Trophoblast cell (in vitro differentiated cells and primary cell): ENCODE data around the gene SMAD9.

Experiments used
- DNase-seq, 2 donors: peaks; one replicate each; pipeline ENCODE4 v3.0.0-alpha.2; 2016
- H2AFZ ChIP-seq: 2 replicates; pipeline ENCODE4 v1.6.1; 2013; ENCODE audit warnings: low read length, moderate library complexity, mild to moderate bottlenecking; ENCODE audit not compliant: insufficient read depth, poor library complexity
- H2AK5ac ChIP-seq: 2 replicates; pipeline ENCODE4 v1.6.1; 2013; ENCODE audit warnings: mild to moderate bottlenecking, low read length
- H2BK120ac ChIP-seq: 2 replicates; pipeline ENCODE4 v1.6.1; 2013; ENCODE audit warnings: low read length, mild to moderate bottlenecking, moderate library complexity; ENCODE audit not compliant: insufficient read depth, poor library complexity
- H2BK12ac ChIP-seq: 2 replicates; pipeline ENCODE4 v1.6.1; 2013; ENCODE audit warnings: mild to moderate bottlenecking, low read length, moderate library complexity
- H2BK5ac ChIP-seq: 2 replicates; pipeline ENCODE4 v1.6.1; 2013; ENCODE audit warnings: low read length, low read depth, moderate library complexity, mild to moderate bottlenecking; ENCODE audit not compliant: poor library complexity
- H3K14ac ChIP-seq: 2 replicates; pipeline ENCODE4 v1.6.1; 2013; ENCODE audit warnings: mild to moderate bottlenecking, low read length
- H3K18ac ChIP-seq: 2 replicates; pipeline ENCODE4 v1.6.1; 2013; ENCODE audit warnings: mild to moderate bottlenecking, low read length
- H3K23ac ChIP-seq: 2 replicates; pipeline ENCODE4 v1.6.1; 2013; ENCODE audit warnings: low read length
- H3K27ac ChIP-seq: 2 replicates; pipeline ENCODE4 v1.5.1; 2013; ENCODE audit warnings: low read depth, mild to moderate bottlenecking, inconsistent platforms, low read length, moderate library complexity
- H3K27me3 ChIP-seq: 2 replicates; pipeline ENCODE4 v1.6.1; 2013; ENCODE audit warnings: inconsistent platforms, mild to moderate bottlenecking, low read length, moderate library complexity; ENCODE audit not compliant: insufficient read depth
- H3K36me3 ChIP-seq, 2 experiments: 1 replicate in 1 of 2; 2 replicates in 1 of 2; pipeline ENCODE4 v1.6.1; 2013; ENCODE audit warnings: low read length in 2 of 2, mild to moderate bottlenecking in 2 of 2, moderate library complexity in 1 of 2; ENCODE audit not compliant: insufficient read depth in 2 of 2, control insufficient read depth in 1 of 2
- H3K4ac ChIP-seq: 2 replicates; pipeline ENCODE4 v1.6.1; 2013; ENCODE audit warnings: low read depth, mild to moderate bottlenecking, low read length, moderate library complexity
- H3K4me1 ChIP-seq, 2 experiments: 1 replicate in 1 of 2; 2 replicates in 1 of 2; pipeline ENCODE4 v1.6.1; 2013; ENCODE audit warnings: low read length in 2 of 2, mild to moderate bottlenecking in 2 of 2, moderate library complexity in 1 of 2; ENCODE audit not compliant: insufficient read depth in 2 of 2, control insufficient read depth in 1 of 2
- H3K4me2 ChIP-seq: 2 replicates; pipeline ENCODE4 v1.6.1; 2013; ENCODE audit warnings: inconsistent platforms, mild to moderate bottlenecking, low read length, moderate library complexity
- H3K4me3 ChIP-seq: 2 replicates; pipeline ENCODE4 v1.5.1; 2013; ENCODE audit warnings: mild to moderate bottlenecking, low read depth, low read length, inconsistent platforms
- H3K79me1 ChIP-seq: one replicate; pipeline ENCODE4 v1.6.1; 2013; ENCODE audit warnings: low read length
- H3K79me2 ChIP-seq: 2 replicates; pipeline ENCODE4 v1.6.1; 2013; ENCODE audit warnings: low read length, mild to moderate bottlenecking; ENCODE audit not compliant: control insufficient read depth, insufficient read depth, poor library complexity
- H3K9ac ChIP-seq: 2 replicates; pipeline ENCODE4 v1.6.1; 2013; ENCODE audit warnings: mild to moderate bottlenecking, low read length
- H3K9me3 ChIP-seq: 2 replicates; pipeline ENCODE4 v1.6.1; 2013; ENCODE audit warnings: low read depth, mild to moderate bottlenecking, control low read depth, inconsistent platforms, low read length; ENCODE audit not compliant: insufficient read depth
- H4K12ac ChIP-seq: 2 replicates; pipeline ENCODE4 v1.6.1; 2013; ENCODE audit warnings: low read depth, mild to moderate bottlenecking, low read length, moderate library complexity
- H4K8ac ChIP-seq: 2 replicates; pipeline ENCODE4 v1.6.1; 2013; ENCODE audit warnings: low read depth, mild to moderate bottlenecking, low read length, moderate library complexity
- H4K91ac ChIP-seq: one replicate; pipeline ENCODE4 v1.6.1; 2013; ENCODE audit warnings: low read depth, mild to moderate bottlenecking, low read length, moderate library complexity
- WGBS: extraction: QIAGEN DNeasy Blood & Tissue Kit; methylation state at CpG from one replicate; pipeline ENCODE4 v1.1.7; 2013; ENCODE audit warnings: missing lambda C conversion rate; ENCODE audit not compliant: insufficient read length, insufficient coverage; ENCODE audit errors: extremely low coverage; 5-methylcytosine and 5-hydroxymethylcytosine counted together

The SMAD9 gene

GRCh38 chr13:36954542-36954941, 34.5 kb upstream of the SMAD9 start:
- Histone ChIP-seq H4K12ac (no peak overlapping the region), H2BK12ac (no peak overlapping the region)

GRCh38 chr13:36950920-36951319, 30.9 kb upstream of the SMAD9 start:
- H3K23ac ChIP-seq, result no peak overlapping the region
- no peak overlapping the region for H3K4me2 ChIP-seq
- H4K91ac ChIP-seq, result no peak overlapping the region
- H3K9me3 ChIP-seq, result no peaks in the 10 kb centered on the region
- no peak overlapping the region for H4K12ac ChIP-seq
- no peak overlapping the region for H4K8ac ChIP-seq
- no peak overlapping the region for H3K9ac ChIP-seq
- no peak overlapping the region for H2BK5ac ChIP-seq
- no peaks in the 10 kb centered on the region for H3K27me3 ChIP-seq
- no peak overlapping the region for H2BK12ac ChIP-seq
- no peak overlapping the region for H3K18ac ChIP-seq
- WGBS, result no CpG with 5 or more reads among the region's 2 CpGs
- no peak for DNase-seq
- no peak overlapping the region for H3K4me3 ChIP-seq
- H3K14ac ChIP-seq, result no peak overlapping the region
- no peak overlapping the region for H3K27ac ChIP-seq
- no peak overlapping the region for H3K4ac ChIP-seq
- peaks cover 13% of the 10 kb centered on the region for H3K79me1 ChIP-seq
- no peak overlapping the region for H2AFZ ChIP-seq
- no peak overlapping the region for H2BK120ac ChIP-seq
- H3K79me2 ChIP-seq, result no peaks in the 10 kb centered on the region
- H3K36me3 ChIP-seq, result peaks cover 3 to 8% of the 10 kb centered on the region in 2 experiments
- H3K4me1 ChIP-seq, result peaks cover 3 to 4% of the 10 kb centered on the region in 2 experiments
- H2AK5ac ChIP-seq, result no peak overlapping the region

More at GRCh38 chr13:36954542-36954941, 34.5 kb upstream of the SMAD9 start:
- Histone ChIP-seq H3K4me1 (peaks cover 3% of the 10 kb centered on the region in 2 experiments), H2AFZ (no peak overlapping the region), H3K27ac (no peak overlapping the region), H3K4me3 (no peak overlapping the region), H3K36me3 (peaks cover 3 to 4% of the 10 kb centered on the region in 2 experiments), H3K4ac (no peak overlapping the region), H3K9ac (no peak overlapping the region), H3K9me3 (no peaks in the 10 kb centered on the region), H3K27me3 (no peaks in the 10 kb centered on the region), H3K18ac (no peak overlapping the region), H3K4me2 (no peak overlapping the region), H3K79me2 (no peaks in the 10 kb centered on the region), H3K79me1 (peaks cover 12% of the 10 kb centered on the region), H3K14ac (no peak overlapping the region), H4K8ac (no peak overlapping the region), H2AK5ac (no peak overlapping the region), H2BK5ac (no peak overlapping the region), H3K23ac (no peak overlapping the region), H2BK120ac (no peak overlapping the region), H4K91ac (peak overlapping the region; percentile 73)
- no peak for DNase-seq

DNA sequence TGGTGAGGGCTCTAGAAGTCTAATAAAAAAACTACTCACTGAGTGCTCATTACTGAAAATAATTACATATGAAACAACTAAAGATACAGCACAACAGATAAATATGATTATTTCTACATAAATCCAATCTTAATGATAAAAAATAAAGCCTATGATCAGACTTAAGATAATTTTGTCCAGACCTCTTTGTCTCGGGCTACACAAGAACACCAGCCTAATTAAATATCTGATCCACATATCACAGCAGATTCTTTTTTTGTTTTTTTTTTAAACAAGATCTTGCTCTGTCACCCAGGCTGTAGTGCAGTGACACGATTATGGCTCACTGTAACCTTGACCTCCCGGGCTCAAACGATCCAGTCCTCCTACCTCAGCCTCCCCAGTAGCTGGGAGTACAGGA, 30.3 kb upstream of the SMAD9 start:
- Histone ChIP-seq H3K23ac (no peak overlapping the region), H3K27me3 (no peaks in the 10 kb centered on the region), H3K18ac (no peak overlapping the region), H3K9ac (no peak overlapping the region), H2BK120ac (no peak overlapping the region), H3K4me1 (peaks cover 5% of the 10 kb centered on the region in 2 experiments), H3K79me2 (no peaks in the 10 kb centered on the region), H3K4me3 (no peak overlapping the region), H2BK12ac (no peak overlapping the region), H4K91ac (peak overlapping the region; percentile 13), H3K36me3 (peaks cover 3 to 8% of the 10 kb centered on the region in 2 experiments), H2AFZ (no peak overlapping the region), H2AK5ac (no peak overlapping the region), H3K9me3 (no peaks in the 10 kb centered on the region), H3K4ac (no peak overlapping the region), H3K27ac (no peak overlapping the region), H4K8ac (no peak overlapping the region), H3K4me2 (no peak overlapping the region), H3K14ac (no peak overlapping the region), H2BK5ac (no peak overlapping the region), H3K79me1 (peaks cover 15% of the 10 kb centered on the region), H4K12ac (no peak overlapping the region)
- no CpG with 5 or more reads among the region's 4 CpGs for WGBS
- no peak for DNase-seq

- Histone ChIP-seq H3K79me2 (no peaks in the 10 kb centered on the region), H3K27me3 (no peaks in the 10 kb centered on the region), H4K12ac (no peak overlapping the region), H3K9me3 (no peaks in the 10 kb centered on the region), H3K4ac (no peak overlapping the region), H3K9ac (no peak overlapping the region), H3K14ac (no peak overlapping the region), H3K27ac (peak overlapping the region; percentile 89), H3K4me2 (no peak overlapping the region), H4K8ac (no peak overlapping the region), H3K23ac (no peak overlapping the region), H2AK5ac (no peak overlapping the region), H2AFZ (no peak overlapping the region), H2BK5ac (peak overlapping the region; percentile 15), H3K36me3 (peaks cover 0 to 3% of the 10 kb centered on the region in 2 experiments), H4K91ac (peak overlapping the region; percentile 81), H2BK120ac (peak overlapping the region; percentile 23), H3K79me1 (peaks cover 8% of the 10 kb centered on the region), H2BK12ac (no peak overlapping the region), H3K18ac (no peak overlapping the region), H3K4me3 (no peak overlapping the region), H3K4me1 (peaks cover 5 to 6% of the 10 kb centered on the region in 2 experiments)
- WGBS, result no CpG with 5 or more reads among the region's 3 CpGs
- DNase-seq, result no peak
Observed at GRCh38 chr13:36945078-36945477, 25.0 kb upstream of the SMAD9 start.
